Dermis lymphatic vessel endothelial cell (primary cell): ENCODE data around the gene MAP4. TPM values are rescaled to one million over a fixed set of nuclear protein-coding genes. Genes with fewer than 3 reads are reported as not detected.

ENCODE experiments used
- total RNA-seq: library from RNA; depleted of rRNA; stranded (reverse); fragments of >200 nt; gene quantifications from 2 replicates; pipeline ENCODE4 v1.2.1, GENCODE V29; 2014

Gene MAP4, protein sequence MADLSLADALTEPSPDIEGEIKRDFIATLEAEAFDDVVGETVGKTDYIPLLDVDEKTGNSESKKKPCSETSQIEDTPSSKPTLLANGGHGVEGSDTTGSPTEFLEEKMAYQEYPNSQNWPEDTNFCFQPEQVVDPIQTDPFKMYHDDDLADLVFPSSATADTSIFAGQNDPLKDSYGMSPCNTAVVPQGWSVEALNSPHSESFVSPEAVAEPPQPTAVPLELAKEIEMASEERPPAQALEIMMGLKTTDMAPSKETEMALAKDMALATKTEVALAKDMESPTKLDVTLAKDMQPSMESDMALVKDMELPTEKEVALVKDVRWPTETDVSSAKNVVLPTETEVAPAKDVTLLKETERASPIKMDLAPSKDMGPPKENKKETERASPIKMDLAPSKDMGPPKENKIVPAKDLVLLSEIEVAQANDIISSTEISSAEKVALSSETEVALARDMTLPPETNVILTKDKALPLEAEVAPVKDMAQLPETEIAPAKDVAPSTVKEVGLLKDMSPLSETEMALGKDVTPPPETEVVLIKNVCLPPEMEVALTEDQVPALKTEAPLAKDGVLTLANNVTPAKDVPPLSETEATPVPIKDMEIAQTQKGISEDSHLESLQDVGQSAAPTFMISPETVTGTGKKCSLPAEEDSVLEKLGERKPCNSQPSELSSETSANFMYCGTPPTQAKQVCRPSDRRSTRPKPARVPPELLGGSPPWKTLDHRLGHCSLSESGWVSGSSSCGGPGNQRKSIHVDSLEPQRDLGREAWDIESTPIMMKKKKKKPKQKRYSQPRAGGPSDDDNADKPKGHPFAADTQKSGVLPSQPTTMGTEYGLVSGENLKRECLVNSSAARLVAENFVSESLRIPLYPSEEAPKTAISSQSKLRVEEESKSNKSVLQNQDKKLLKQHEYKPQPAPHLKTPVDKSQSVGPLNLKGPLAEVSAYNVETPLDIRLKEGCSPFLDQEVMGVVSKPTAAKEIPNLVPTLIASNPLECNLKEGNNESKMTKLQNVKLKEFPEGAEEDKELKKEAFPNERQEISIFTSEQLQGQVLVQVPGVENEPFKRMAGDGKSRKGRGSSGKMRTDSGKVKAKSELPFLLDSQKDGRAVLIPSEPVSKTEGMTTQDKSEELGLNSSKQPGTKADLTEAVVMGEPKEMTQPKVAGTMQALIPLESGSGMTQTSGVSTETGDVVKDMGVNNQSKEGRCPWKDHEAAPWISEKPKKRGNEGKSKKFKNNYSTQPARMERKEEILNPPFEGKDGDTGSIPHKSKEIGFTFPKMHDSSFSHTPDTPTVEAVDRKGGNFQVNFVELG (N-terminal part only)
- 40.2 and 40.6 TPM in 2 replicates for total RNA-seq

GRCh38 chr3:48016301-48016973 is at the start of gene MAP4:
Gene MAP4 (minus strand): TSS chr3:48016416. CDS start chr3:47998860, 17,556 bp downstream.

DNA sequence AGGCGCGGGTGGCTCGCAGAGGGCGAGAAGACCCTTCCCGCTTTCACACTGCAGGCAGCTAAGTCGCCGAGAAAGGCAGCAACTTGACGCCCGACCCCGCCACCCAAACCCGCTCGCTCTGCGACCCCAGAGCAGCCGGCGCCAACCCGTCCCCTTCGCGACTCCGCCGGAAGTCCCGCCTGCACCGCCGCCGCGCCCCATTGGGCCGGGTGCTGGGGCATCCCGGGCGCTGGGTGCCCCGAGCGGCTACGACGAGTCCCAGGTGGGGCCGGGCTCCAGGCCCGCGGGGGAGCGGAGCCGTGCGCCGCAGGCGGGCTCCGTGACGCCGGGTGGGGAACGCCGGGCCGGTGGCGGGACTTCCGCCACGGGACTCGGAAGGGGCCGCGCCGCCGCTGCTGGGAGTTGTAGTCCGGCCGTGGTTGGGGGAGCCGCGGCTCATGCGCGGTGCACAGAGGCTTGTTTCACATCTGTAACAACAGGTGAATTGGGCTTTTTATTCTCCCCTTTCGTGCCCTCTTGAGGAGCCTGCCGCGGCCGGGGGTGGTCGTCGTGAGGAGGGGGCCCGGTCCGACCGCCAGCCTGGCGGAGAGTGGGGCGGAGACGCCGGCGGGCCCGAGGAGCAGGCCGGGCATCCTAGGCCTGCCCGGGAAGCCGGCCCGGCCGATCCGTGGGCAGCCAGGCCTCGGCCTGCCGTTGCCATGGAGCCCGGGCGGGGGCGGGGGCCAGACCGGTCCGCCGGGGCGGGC is 213.3 kb downstream of the MAP4 start, which contains the start of gene DHX30:
TSS of gene DHX30 (plus strand) at position 405 of the 746 bp plus-strand sequence. CDS start 7,546 bp downstream, outside the sequence.

Other genes starting within 250 kb of the MAP4 start
- 24.9 and 32.0 TPM in 2 replicates for gene SMARCC1, start 234.5 kb downstream of the MAP4 start, total RNA-seq
- 42.5 and 51.6 TPM in 2 replicates for gene DHX30, start 213.3 kb downstream of the MAP4 start, total RNA-seq
- 4.3 and 5.0 TPM in 2 replicates for gene CDC25A, start 172.0 kb upstream of the MAP4 start, total RNA-seq
- not detected in 2 replicates for gene CAMP, start 207.1 kb upstream of the MAP4 start, total RNA-seq
- 1.8 and 3.0 TPM in 2 replicates for gene ZNF589, start 224.7 kb upstream of the MAP4 start, total RNA-seq